ENCODE data around the gene DDX1. TPM values are rescaled to one million over a fixed set of nuclear protein-coding genes. Genes with fewer than 3 reads are reported as not detected.

The DDX1 gene
- total RNA-seq, 4 donors from 2014 or later = 58.3 to 90.5 (median 60.8) TPM

DNA sequence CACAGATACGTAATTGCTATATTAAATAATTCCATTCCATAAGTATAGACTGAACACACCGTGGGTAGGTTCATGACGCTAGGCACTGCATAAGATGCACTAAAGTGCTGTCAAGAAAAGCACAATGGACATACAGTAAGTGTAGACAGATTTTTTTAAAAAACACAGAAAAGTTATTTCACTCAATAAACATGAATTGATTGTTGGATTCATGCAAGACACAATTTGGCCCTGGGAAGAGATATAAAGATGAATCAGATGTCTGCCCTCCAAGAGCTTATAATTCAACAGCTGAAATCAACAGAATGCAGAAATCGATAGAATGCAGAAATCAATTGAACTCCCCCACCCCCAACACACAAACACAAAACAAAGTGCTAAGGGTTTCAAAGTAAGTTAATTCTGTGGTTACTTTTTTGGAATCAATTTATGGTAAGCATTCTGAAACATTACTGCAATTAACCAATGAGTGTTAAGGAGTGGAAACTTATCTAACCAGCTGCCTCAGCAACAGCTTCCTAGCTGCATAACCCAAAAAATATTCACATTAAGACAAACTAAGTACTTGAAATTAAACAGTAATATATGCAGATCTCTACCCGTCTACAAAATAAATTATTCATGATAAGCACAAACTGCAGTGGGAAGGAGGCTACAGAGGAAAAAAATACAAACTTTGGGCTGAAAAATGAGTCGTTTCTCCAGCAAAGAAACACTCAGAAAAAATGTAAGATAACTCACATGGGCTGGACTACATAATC is 32.1 kb upstream of the DDX1 start:
- DNase-seq (ENCODE audit: extremely low spot score) = no peak
- Histone ChIP-seq H3K4me1 (peaks cover 17 to 40% (median 30%) of the 10 kb centered on the region in 4 donors), H3K4me3 (peak overlapping the region; percentile 87 to 93 (median 90)), H3K36me3 (peaks cover 0 to 15% (median 3%) of the 10 kb centered on the region in 4 donors), H3K27me3 (no peaks in the 10 kb centered on the region), H3K9me3 (no peaks in the 10 kb centered on the region), H3K27ac (replicated peaks in 1 of 4) (no peak overlapping the region)
- TF ChIP-seq, protein P1, sequence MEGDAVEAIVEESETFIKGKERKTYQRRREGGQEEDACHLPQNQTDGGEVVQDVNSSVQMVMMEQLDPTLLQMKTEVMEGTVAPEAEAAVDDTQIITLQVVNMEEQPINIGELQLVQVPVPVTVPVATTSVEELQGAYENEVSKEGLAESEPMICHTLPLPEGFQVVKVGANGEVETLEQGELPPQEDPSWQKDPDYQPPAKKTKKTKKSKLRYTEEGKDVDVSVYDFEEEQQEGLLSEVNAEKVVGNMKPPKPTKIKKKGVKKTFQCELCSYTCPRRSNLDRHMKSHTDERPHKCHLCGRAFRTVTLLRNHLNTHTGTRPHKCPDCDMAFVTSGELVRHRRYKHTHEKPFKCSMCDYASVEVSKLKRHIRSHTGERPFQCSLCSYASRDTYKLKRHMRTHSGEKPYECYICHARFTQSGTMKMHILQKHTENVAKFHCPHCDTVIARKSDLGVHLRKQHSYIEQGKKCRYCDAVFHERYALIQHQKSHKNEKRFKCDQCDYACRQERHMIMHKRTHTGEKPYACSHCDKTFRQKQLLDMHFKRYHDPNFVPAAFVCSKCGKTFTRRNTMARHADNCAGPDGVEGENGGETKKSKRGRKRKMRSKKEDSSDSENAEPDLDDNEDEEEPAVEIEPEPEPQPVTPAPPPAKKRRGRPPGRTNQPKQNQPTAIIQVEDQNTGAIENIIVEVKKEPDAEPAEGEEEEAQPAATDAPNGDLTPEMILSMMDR (IDR thresholded peaks at IDR 0.05) = no peak
- TF ChIP-seq POLR2AphosphoS5 (IDR thresholded peaks at IDR 0.05) (no peak), EP300 (IDR thresholded peaks at IDR 0.05) (no peak), POLR2A (IDR thresholded peaks at IDR 0.05; ENCODE audit: low read depth) (no peak)
- intact Hi-C loops (cut with DNase I) = no loop called here
- 72% methylated on average over 6 of the region's 6 CpGs for WGBS

DNA sequence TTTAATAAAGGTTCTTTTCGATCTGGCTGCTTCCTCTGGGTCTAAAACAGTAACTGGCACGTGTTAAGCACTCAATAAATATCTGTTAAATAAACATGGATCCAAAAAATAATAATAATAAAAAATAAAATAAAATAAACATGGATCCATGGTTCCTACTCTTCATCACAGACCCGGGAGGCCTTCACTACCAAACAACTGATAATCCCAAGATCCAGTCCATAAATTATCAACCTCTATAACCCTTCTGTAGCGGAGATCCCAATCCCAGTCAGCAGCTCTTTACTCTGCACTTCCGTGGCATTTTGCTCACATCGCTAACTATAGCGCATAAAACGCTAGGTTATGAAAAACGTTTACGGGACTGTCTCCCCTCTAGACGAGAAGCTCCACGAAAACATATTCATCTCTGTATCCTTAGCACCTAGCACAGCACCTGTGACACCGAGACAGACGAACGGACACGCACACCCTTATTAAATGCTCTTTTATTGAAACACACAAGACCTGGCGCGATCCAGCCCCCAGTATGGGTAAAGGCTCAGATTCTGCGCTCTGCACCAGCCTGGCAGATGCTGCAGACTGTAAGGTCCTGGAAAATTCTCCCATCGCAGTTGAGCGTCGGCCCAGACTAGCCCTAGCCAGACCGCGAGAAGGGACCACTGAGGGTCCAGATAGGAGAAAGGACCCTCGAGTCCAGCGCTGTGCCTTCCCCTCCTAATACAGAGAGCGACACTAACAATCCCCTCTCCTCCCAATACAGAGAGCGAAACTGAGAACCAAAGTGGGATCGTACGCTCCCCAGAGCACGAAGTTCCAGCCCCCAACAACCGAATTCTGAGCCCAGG is 31.3 kb upstream of the DDX1 start:
- peak overlapping the region; percentile 78 to 85 (median 84) for H3K27ac ChIP-seq (replicated peaks in 1 of 4)
- peaks cover 0 to 12% (median 3%) of the 10 kb centered on the region in 4 donors for H3K36me3 ChIP-seq
- TF ChIP-seq POLR2AphosphoS5 (IDR thresholded peaks at IDR 0.05) = no peak
- TF ChIP-seq EP300 (IDR thresholded peaks at IDR 0.05) = no peak
- TF ChIP-seq POLR2A (IDR thresholded peaks at IDR 0.05; ENCODE audit: low read depth) = no peak
- TF ChIP-seq, protein P1 (IDR thresholded peaks at IDR 0.05) = no peak
- peaks cover 17 to 40% (median 30%) of the 10 kb centered on the region in 4 donors for H3K4me1 ChIP-seq
- 2% methylated on average over 23 of the region's 32 CpGs for WGBS
- intact Hi-C loops (cut with DNase I) = no loop called here
- H3K4me3 ChIP-seq = peak overlapping the region; percentile 87 to 93 (median 90)
- H3K9me3 ChIP-seq = no peaks in the 10 kb centered on the region
- H3K27me3 ChIP-seq = no peaks in the 10 kb centered on the region
- no peak for DNase-seq (ENCODE audit: extremely low spot score)

- Histone ChIP-seq H3K4me1 (peaks cover 17 to 40% (median 30%) of the 10 kb centered on the region in 4 donors), H3K4me3 (peak within 1 kb of the TSS; percentile 87 to 93 (median 90)), H3K36me3 (peaks cover 0 to 4% (median 0%) of the 10 kb centered on the region in 4 donors), H3K27me3 (no peaks in the 10 kb centered on the region), H3K27ac (replicated peaks in 1 of 4) (peak within 1 kb of the TSS; percentile 78 to 85 (median 84)), H3K9me3 (no peaks in the 10 kb centered on the region)
- TF ChIP-seq POLR2A (IDR thresholded peaks at IDR 0.05; ENCODE audit: low read depth) (no peak), POLR2AphosphoS5 (IDR thresholded peaks at IDR 0.05) (peak; percentile 74 to 87)
- under 1% methylated on average over 23 of the region's 30 CpGs for WGBS
- intact Hi-C loops (cut with DNase I) = no loop called here
- DNase-seq (ENCODE audit: extremely low spot score) = peak; percentile 95
These were observed 30.6 kb upstream of the DDX1 start, which contains the start of gene NBAS for GRCh38 chr2:15560988-15561573. NBAS (minus strand) TSS chr2:15561334; CDS start chr2:15561304, 30 bp downstream.

DNA sequence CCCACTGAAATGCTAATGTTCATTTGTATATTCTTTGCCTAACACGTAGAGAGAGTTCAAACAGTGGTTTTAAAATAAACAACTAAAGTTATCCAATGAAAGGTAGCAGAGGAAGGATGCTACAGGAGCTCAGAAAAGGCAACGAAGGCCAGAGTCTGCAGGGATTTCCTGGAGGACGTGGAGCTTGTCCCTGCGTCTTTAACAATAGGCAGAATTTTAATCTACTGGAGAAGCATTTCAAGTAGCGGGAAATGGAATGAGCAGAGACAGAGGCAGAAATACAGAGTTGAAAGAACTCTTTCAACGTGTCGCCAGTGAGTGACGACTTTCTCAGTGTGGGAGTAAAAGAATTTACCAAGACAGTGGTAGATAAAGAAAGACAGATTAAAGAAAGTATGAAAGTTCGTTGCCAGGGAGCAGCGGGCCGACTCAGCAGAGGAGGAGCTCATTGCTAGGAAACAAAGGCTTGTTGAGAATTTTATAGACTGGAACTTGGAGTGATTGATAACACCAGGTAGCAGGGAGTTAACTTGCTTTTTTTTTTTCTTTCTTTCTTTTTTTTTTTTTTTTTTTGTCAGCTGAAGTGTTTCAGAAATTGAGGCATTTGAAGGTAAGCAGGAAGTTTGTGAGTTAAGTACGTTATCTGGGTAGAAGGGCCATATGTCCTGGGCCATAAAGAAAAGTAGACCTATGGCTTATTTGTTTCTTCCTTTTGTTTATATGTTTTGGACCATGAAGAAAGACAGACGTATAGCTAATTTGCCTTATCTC is 29.9 kb upstream of the DDX1 start:
- peak overlapping the region; percentile 87 to 93 (median 90) for H3K4me3 ChIP-seq

More for the DNA sequence above, 29.9 kb upstream of the DDX1 start:
- no peaks in the 10 kb centered on the region for H3K36me3 ChIP-seq
- no peaks in the 10 kb centered on the region for H3K9me3 ChIP-seq
- no peaks in the 10 kb centered on the region for H3K27me3 ChIP-seq
- intact Hi-C loops (cut with DNase I) = no loop called here
- no peak for TF ChIP-seq POLR2AphosphoS5 (IDR thresholded peaks at IDR 0.05)
- WGBS = 8% methylated on average over 13 of the region's 13 CpGs
- H3K27ac ChIP-seq (replicated peaks in 1 of 4) = peak overlapping the region; percentile 78 to 85 (median 84)
- DNase-seq (ENCODE audit: extremely low spot score) = no peak
- H3K4me1 ChIP-seq = peaks cover 17 to 40% (median 30%) of the 10 kb centered on the region in 4 donors

Measured in esophagus muscularis mucosa (tissue), 4 donors.